Measurements from ENCODE around the gene MFSD2B. TPM values are rescaled to one million over a fixed set of nuclear protein-coding genes. Genes with fewer than 3 reads are reported as not detected.

The MFSD2B gene
- total RNA-seq, 1 experiment from 2014 or later: 0.42 TPM

GRCh38 chr2:24010477-24011249, 778 bp downstream of the MFSD2B start:
- DNase-seq (ENCODE audit: low spot score): no peak
- ChIA-PET POLR2A (interaction anchor here (1.3 kb wide), 1 partner anchor 9 kb away, joined by 4 read pairs; no protein-coding TSS in a partner anchor), CTCF (interaction anchor here (0.6 to 2.4 kb wide), 4 partner anchors 11 to 84 kb away, joined by 3 to 15 read pairs (median 3); partner anchors contain the start of gene ATAD2B)

GRCh38 chr2:24011250-24012104, 1.6 kb downstream of the MFSD2B start:
- no peaks in the 10 kb centered on the region for H3K9me3 Mint-ChIP-seq
- H3K4me3 Mint-ChIP-seq: peak overlapping the region; percentile 7; the same call in 1 of the 2 replicates
- TF ChIP-seq GTF2I (CRISPR knock-in tag; conservative IDR thresholded peaks at IDR 0.05) (no peak), SMAD3 (CRISPR knock-in tag; IDR thresholded peaks at IDR 0.05; ENCODE audit: borderline replicate concordance) (no peak), ATF1 (CRISPR knock-in tag; IDR thresholded peaks at IDR 0.05) (no peak), FOXP4 (CRISPR knock-in tag; IDR thresholded peaks at IDR 0.05) (no peak), CREM (CRISPR knock-in tag; IDR thresholded peaks at IDR 0.05) (no peak), ZBTB43 (CRISPR knock-in tag; IDR thresholded peaks at IDR 0.05) (no peak), ARID4B (CRISPR knock-in tag; IDR thresholded peaks at IDR 0.05; ENCODE audit: borderline replicate concordance) (no peak), IRF2 (CRISPR knock-in tag; IDR thresholded peaks at IDR 0.05; ENCODE audit: borderline replicate concordance, low read depth) (no peak)
- DNase-seq (ENCODE audit: low spot score) (no peak), ATAC-seq (no peak)
- H3K27ac Mint-ChIP-seq: no peak overlapping the region
- H3K27me3 Mint-ChIP-seq (ENCODE audit: low read depth): peaks cover 9% of the 10 kb centered on the region
- H3K36me3 Mint-ChIP-seq: no peaks in the 10 kb centered on the region
- H3K4me1 Mint-ChIP-seq: peaks cover 30% of the 10 kb centered on the region
- CTCF ChIA-PET: interaction anchor here (1.3 to 2.4 kb wide), 4 partner anchors 73 to 187 kb away, joined by 3 to 15 read pairs (median 8); partner anchors contain the start of gene ATAD2B
- POLR2A ChIA-PET: no interaction called here

More at GRCh38 chr2:24010477-24011249, 778 bp downstream of the MFSD2B start:
- Mint-ChIP-seq H3K4me1 (peaks cover 23% of the 10 kb centered on the region), H3K27ac (no peak overlapping the region), H3K9me3 (no peaks in the 10 kb centered on the region), H3K27me3 (ENCODE audit: low read depth) (peaks cover 9% of the 10 kb centered on the region), H3K4me3 (peak overlapping the region; percentile 18), H3K36me3 (no peaks in the 10 kb centered on the region)
- ATAC-seq: peak; percentile 45
- TF ChIP-seq ZNF121 (CRISPR knock-in tag; IDR thresholded peaks at IDR 0.05): peak; percentile 60
- no peak for TF ChIP-seq ZNF138 (CRISPR knock-in tag; conservative IDR thresholded peaks at IDR 0.05)
- TF ChIP-seq PREB (CRISPR knock-in tag; IDR thresholded peaks at IDR 0.05; ENCODE audit: borderline replicate concordance): no peak
- TF ChIP-seq KAT7 (CRISPR knock-in tag; IDR thresholded peaks at IDR 0.05; ENCODE audit: borderline replicate concordance): no peak

Data from WTC11 (cell line).